HG03378 (cell line): ENCODE measurements around the gene CFAP299.
"Not testable (repeated sequence)": the region's sequence is repeated elsewhere in the genome, so short reads cannot be mapped to it uniquely, and the experiment has no call there.

Experiments
- ATAC-seq: cut with Tn5 transposase; IDR thresholded peaks from one replicate; pipeline ENCODE4 v1.9.1; 2021; ENCODE audit warnings: mild to moderate bottlenecking, moderate library complexity; ENCODE audit not compliant: unreplicated experiment

The CFAP299 gene

GRCh38 chr4:80439294-80440061, 103.9 kb downstream of the CFAP299 start:
- not testable (repeated sequence) for ATAC-seq

GRCh38 chr4:80446248-80446647, 110.7 kb downstream of the CFAP299 start:
- no peak for ATAC-seq

GRCh38 chr4:80446664-80447063, 111.1 kb downstream of the CFAP299 start:
- ATAC-seq = no peak

GRCh38 chr4:80447493-80447892, 112.0 kb downstream of the CFAP299 start:
- ATAC-seq = no peak

- no peak for ATAC-seq
Measured at GRCh38 chr4:80448056-80448455, 112.5 kb downstream of the CFAP299 start.

- ATAC-seq = no peak
Measured at GRCh38 chr4:80452055-80452454, 116.5 kb downstream of the CFAP299 start.

- ATAC-seq = no peak
Measured at GRCh38 chr4:80452768-80453167, 117.2 kb downstream of the CFAP299 start.

GRCh38 chr4:80454040-80454439, 118.5 kb downstream of the CFAP299 start:
- ATAC-seq = no peak

GRCh38 chr4:80454556-80454955, 119.0 kb downstream of the CFAP299 start:
- ATAC-seq = no peak

GRCh38 chr4:80459918-80460473, 124.5 kb downstream of the CFAP299 start:
- no peak for ATAC-seq

- ATAC-seq = no peak
Measured at GRCh38 chr4:80461412-80461811, 125.9 kb downstream of the CFAP299 start.

GRCh38 chr4:80462621-80463091, 127.1 kb downstream of the CFAP299 start:
- peak; percentile 63 for ATAC-seq

- no peak for ATAC-seq
Measured at GRCh38 chr4:80463509-80463908, 128.0 kb downstream of the CFAP299 start.

- no peak for ATAC-seq
Measured at GRCh38 chr4:80465238-80465637, 129.7 kb downstream of the CFAP299 start.

- no peak for ATAC-seq
Measured at GRCh38 chr4:80465736-80466135, 130.2 kb downstream of the CFAP299 start.

- no peak for ATAC-seq
Measured at GRCh38 chr4:80466618-80467017, 131.1 kb downstream of the CFAP299 start.

- no peak for ATAC-seq
Measured at GRCh38 chr4:80471756-80472155, 136.2 kb downstream of the CFAP299 start.

GRCh38 chr4:80475236-80475635, 139.7 kb downstream of the CFAP299 start:
- no peak for ATAC-seq

- no peak for ATAC-seq
Measured at GRCh38 chr4:80475798-80476197, 140.3 kb downstream of the CFAP299 start.

- ATAC-seq = no peak
Measured at GRCh38 chr4:80484712-80485111, 149.2 kb downstream of the CFAP299 start.

- no peak for ATAC-seq
Measured at GRCh38 chr4:80486603-80487002, 151.1 kb downstream of the CFAP299 start.

GRCh38 chr4:80489798-80490197, 154.3 kb downstream of the CFAP299 start:
- ATAC-seq = peak; percentile 64
